A673 (cell line): ENCODE data around the gene ZDHHC17. TPM values are rescaled to one million over a fixed set of nuclear protein-coding genes. Genes with fewer than 3 reads are reported as not detected.

Source experiments
- BruUV-seq: library from RNA; stranded (reverse); fragments of 400-500 nt; replicated peaks from 2 replicates; lab custom pipeline; 2021; lab: Mats Ljungman, UMichigan
- CTCF ChIA-PET: fragments of 300-600 bp; sonication (Branson Sonifier 250); formaldehyde crosslinking; loops from one replicate; lab custom pipeline; 2022; ENCODE audit warnings: antibody characterized with exemption; lab: Charles Lee
- POLR2A ChIA-PET: fragments of 300-600 bp; sonication (Branson Sonifier 250); formaldehyde crosslinking; loops from one replicate; lab custom pipeline; 2022; ENCODE audit warnings: antibody characterized with exemption; ENCODE audit not compliant: low non-redundant PET; lab: Charles Lee
- DNase-seq: peaks from one replicate; pipeline ENCODE4 v3.0.0-alpha.2; 2015; ENCODE audit warnings: low spot score
- H3K27ac ChIP-seq: fragments of 200-600 bp; sonication (generic); 2 replicates; pipeline ENCODE4 v1.5.1; 2016; ENCODE audit warnings: mixed run types, low read depth, mild to moderate bottlenecking, mixed read lengths, antibody characterized with exemption, low read length; ENCODE audit not compliant: poor library complexity, severe bottlenecking
- H3K27me3 ChIP-seq: fragments of 200-600 bp; sonication (generic); replicated peaks from 2 replicates; pipeline ENCODE4 v1.6.1; 2017; ENCODE audit warnings: mixed run types, low read depth, mild to moderate bottlenecking, mixed read lengths, antibody characterized with exemption, low read length; ENCODE audit not compliant: insufficient read depth, poor library complexity
- H3K36me3 ChIP-seq: fragments of 200-600 bp; sonication (generic); 2 replicates; pipeline ENCODE4 v1.6.1; 2016; ENCODE audit warnings: mixed run types, mild to moderate bottlenecking, mixed read lengths, antibody characterized with exemption, low read length; ENCODE audit not compliant: insufficient read depth, poor library complexity, severe bottlenecking
- H3K4me1 ChIP-seq: fragments of 200-600 bp; sonication (generic); 2 replicates; pipeline ENCODE4 v1.6.1; 2017; ENCODE audit warnings: mixed run types, mild to moderate bottlenecking, mixed read lengths, antibody characterized with exemption, low read length; ENCODE audit not compliant: insufficient read depth, poor library complexity, severe bottlenecking
- H3K4me3 ChIP-seq: fragments of 200-600 bp; sonication (generic); 2 replicates; pipeline ENCODE4 v1.5.1; 2016; ENCODE audit warnings: low read depth, mixed run types, mild to moderate bottlenecking, mixed read lengths, low read length; ENCODE audit not compliant: poor library complexity, severe bottlenecking
- H3K9me3 ChIP-seq: fragments of 200-600 bp; sonication (generic); 2 replicates; pipeline ENCODE4 v1.6.1; 2016; ENCODE audit warnings: mixed run types, low read depth, mild to moderate bottlenecking, mixed read lengths, antibody characterized with exemption, low read length; ENCODE audit not compliant: poor library complexity, severe bottlenecking
- CTCF ChIP-seq: fragments of 300-800, 200-600 bp; sonication (generic); conservative IDR thresholded peaks from 2 replicates; pipeline ENCODE4 v1.5.1; 2017; ENCODE audit warnings: low read depth, mild to moderate bottlenecking, antibody characterized with exemption, low read length, moderate library complexity, mixed read lengths
- EZH2 ChIP-seq: fragments of 200-600 bp; sonication (generic); IDR thresholded peaks from 2 replicates; pipeline ENCODE4 v1.6.1; 2017; ENCODE audit warnings: borderline replicate concordance, low read depth, mild to moderate bottlenecking, mixed read lengths, antibody characterized with exemption, low read length; ENCODE audit not compliant: poor library complexity, severe bottlenecking
- intact Hi-C: fragments of 100-400 bp; cut with micrococcal nuclease; formaldehyde crosslinking; loops from one replicate; pipeline ENCODE4 v1.10.0; 2022; ENCODE audit not compliant: unreplicated experiment
- total RNA-seq: library from RNA; stranded (reverse); gene quantifications from 2 replicates; pipeline ENCODE4 v1.2.3, GENCODE V29; 2021

ZDHHC17 gene
- total RNA-seq, 1 experiment from 2014 or later: 41.1 TPM

GRCh38 chr12:76715332-76715731 lies 48.6 kb upstream of the ZDHHC17 start:
- POLR2A ChIA-PET: no interaction called here
- intact Hi-C loops: no loop called here
- Histone ChIP-seq H3K4me3 (no peak overlapping the region), H3K27me3 (no peaks in the 10 kb centered on the region), H3K9me3 (no peaks in the 10 kb centered on the region), H3K27ac (no peak overlapping the region), H3K36me3 (no peaks in the 10 kb centered on the region), H3K4me1 (no peaks in the 10 kb centered on the region)
- no TSS peak for BruUV-seq
- DNase-seq: no peak
- TF ChIP-seq EZH2 (no peak), CTCF (no peak)
- CTCF ChIA-PET: no interaction called here

- TF ChIP-seq CTCF (no peak), EZH2 (no peak)
- H3K27me3 ChIP-seq: no peaks in the 10 kb centered on the region
- ChIA-PET POLR2A (no interaction called here), CTCF (no interaction called here)
- no peaks in the 10 kb centered on the region for H3K36me3 ChIP-seq
- no peaks in the 10 kb centered on the region for H3K9me3 ChIP-seq
- H3K27ac ChIP-seq: no peak overlapping the region
- no peak for DNase-seq
- H3K4me3 ChIP-seq: no peak overlapping the region
- H3K4me1 ChIP-seq: no peaks in the 10 kb centered on the region
- no TSS peak for BruUV-seq
- intact Hi-C loops: no loop called here
These were observed 46.6 kb upstream of the ZDHHC17 start for GRCh38 chr12:76717314-76717713.

- Histone ChIP-seq H3K36me3 (no peaks in the 10 kb centered on the region), H3K9me3 (no peaks in the 10 kb centered on the region), H3K4me1 (no peaks in the 10 kb centered on the region), H3K4me3 (no peak overlapping the region), H3K27me3 (no peaks in the 10 kb centered on the region), H3K27ac (no peak overlapping the region)
- TF ChIP-seq EZH2: no peak
- no peak for TF ChIP-seq CTCF
- intact Hi-C loops: no loop called here
- POLR2A ChIA-PET: no interaction called here
- BruUV-seq: no TSS peak
- CTCF ChIA-PET: no interaction called here
- DNase-seq: no peak
These were observed 44.5 kb upstream of the ZDHHC17 start for GRCh38 chr12:76719171-76720041.
